SKM-1 treated with dmso at 0.1 percent for 144 hours (cell line): ENCODE measurements around the gene TEX29.

Experiments used
- DNase-seq: peaks from one replicate; lab custom pipeline; 2025; ENCODE audit not compliant: unreplicated experiment; lab: John Stamatoyannopoulos, UW

TEX29 gene

GRCh38 chr13:111319998-111320911 lies at the start of gene TEX29:
Gene TEX29 (plus strand): TSS chr13:111320642. CDS start chr13:111320891, 249 bp downstream.
- no peak for DNase-seq

- no peak for DNase-seq
These were observed 49.4 kb upstream of the TEX29 start for GRCh38 chr13:111270765-111271698.

GRCh38 chr13:111272117-111272516 lies 48.3 kb upstream of the TEX29 start:
- no peak for DNase-seq

- no peak for DNase-seq
These were observed 45.1 kb upstream of the TEX29 start for GRCh38 chr13:111275382-111275781.

GRCh38 chr13:111275995-111276618 lies 44.3 kb upstream of the TEX29 start:
- DNase-seq: no peak

GRCh38 chr13:111278258-111278657 lies 42.2 kb upstream of the TEX29 start:
- no peak for DNase-seq

GRCh38 chr13:111278743-111279652 lies 41.4 kb upstream of the TEX29 start:
- no peak for DNase-seq

- no peak for DNase-seq
These were observed 40.2 kb upstream of the TEX29 start for GRCh38 chr13:111280226-111280625.

- no peak for DNase-seq
These were observed 39.5 kb upstream of the TEX29 start for GRCh38 chr13:111280681-111281585.

- DNase-seq: no peak
These were observed 38.6 kb upstream of the TEX29 start for GRCh38 chr13:111281751-111282311.

- DNase-seq: no peak
These were observed 38.0 kb upstream of the TEX29 start for GRCh38 chr13:111282425-111282824.

GRCh38 chr13:111282997-111283396 lies 37.4 kb upstream of the TEX29 start:
- no peak for DNase-seq

GRCh38 chr13:111283457-111283856 lies 37.0 kb upstream of the TEX29 start:
- no peak for DNase-seq

- no peak for DNase-seq
These were observed 36.5 kb upstream of the TEX29 start for GRCh38 chr13:111283991-111284390.

- DNase-seq: no peak
These were observed 35.9 kb upstream of the TEX29 start for GRCh38 chr13:111284565-111284964.

- no peak for DNase-seq
These were observed 34.3 kb upstream of the TEX29 start for GRCh38 chr13:111286162-111286561.

- no peak for DNase-seq
These were observed 33.7 kb upstream of the TEX29 start for GRCh38 chr13:111286749-111287148.

GRCh38 chr13:111287201-111287600 lies 33.2 kb upstream of the TEX29 start:
- no peak for DNase-seq

- no peak for DNase-seq
These were observed 32.2 kb upstream of the TEX29 start for GRCh38 chr13:111288276-111288675.
